Glomerular visceral epithelial cell (primary cell): ENCODE measurements around the gene ARHGAP33.

Experiments used
- DNase-seq: peaks from one replicate; pipeline ENCODE4 v3.0.0-alpha.2; 2016; ENCODE audit errors: extremely low spot score

Gene ARHGAP33

DNA sequence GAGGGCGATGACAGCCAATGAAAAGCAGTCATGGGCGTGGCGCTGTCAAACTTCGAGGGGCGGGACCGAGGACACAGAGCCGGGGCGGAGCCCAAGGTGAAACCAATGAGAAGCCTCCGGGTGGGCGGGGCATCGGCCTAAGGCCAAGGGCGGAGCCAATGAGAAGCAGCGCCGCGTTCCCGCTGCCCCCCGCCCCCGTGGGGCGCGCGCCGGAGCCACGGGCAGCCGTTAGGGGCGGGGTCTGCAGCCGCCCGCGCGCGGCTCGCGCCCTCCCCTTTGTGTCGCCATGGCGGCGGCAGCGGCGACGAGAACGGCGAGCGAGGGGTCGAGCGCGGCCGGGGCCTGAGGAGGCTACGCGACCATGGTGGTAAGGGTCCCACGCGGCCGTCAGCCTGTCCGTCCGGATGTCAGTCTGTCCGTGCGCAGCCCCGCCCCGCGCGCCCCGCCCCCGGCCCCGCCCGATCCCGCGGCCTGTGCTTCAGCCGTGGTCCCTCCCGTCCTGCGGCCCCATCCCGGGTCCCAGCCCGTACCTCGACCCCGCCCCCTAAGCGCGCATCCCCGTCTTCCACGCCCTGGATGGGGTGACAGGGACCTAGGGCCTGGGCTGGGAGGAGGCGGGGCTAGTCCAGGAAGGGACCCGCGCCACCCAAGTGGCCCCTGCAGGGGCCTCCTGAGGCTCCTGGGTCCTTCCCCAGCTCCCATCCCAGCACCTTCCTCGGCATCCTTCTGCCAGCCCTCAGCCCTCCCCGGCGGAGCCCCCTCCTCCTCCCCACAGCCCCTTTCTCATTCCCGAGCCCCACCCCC lies at the start of gene ARHGAP33:
Gene ARHGAP33, plus strand, starts transcription at position 267 of the 804 bp plus-strand sequence. Its CDS starts 95 bp downstream, at position 362.
- DNase-seq, result peak; percentile 98

- DNase-seq, result no peak
These were observed 48.1 kb upstream of the ARHGAP33 start for GRCh38 chr19:35727053-35727955.

GRCh38 chr19:35727956-35728706 lies 47.2 kb upstream of the ARHGAP33 start:
- DNase-seq, result no peak

DNA sequence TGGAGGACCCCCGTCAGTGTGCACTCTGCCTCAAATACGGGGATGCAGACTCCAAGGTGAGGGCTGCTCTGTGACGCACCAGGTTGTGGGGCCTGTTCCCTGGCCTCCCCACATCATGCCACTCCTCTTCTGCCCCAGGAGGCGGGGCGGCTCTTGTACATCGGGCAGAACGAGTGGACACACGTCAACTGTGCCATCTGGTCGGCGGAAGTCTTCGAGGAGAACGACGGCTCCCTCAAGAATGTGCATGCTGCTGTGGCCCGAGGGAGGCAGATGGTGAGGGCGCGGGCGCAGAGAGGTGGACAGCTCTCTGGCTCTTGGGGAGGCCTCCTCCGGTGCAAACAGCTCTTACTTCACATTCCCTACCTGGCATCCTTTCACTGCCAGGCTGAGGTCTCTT lies 46.3 kb upstream of the ARHGAP33 start:
- no peak for DNase-seq

- DNase-seq, result no peak
These were observed 45.6 kb upstream of the ARHGAP33 start for GRCh38 chr19:35729763-35730162.

- no peak for DNase-seq
These were observed 45.0 kb upstream of the ARHGAP33 start for GRCh38 chr19:35730326-35730725.

- DNase-seq, result no peak
These were observed 44.0 kb upstream of the ARHGAP33 start for GRCh38 chr19:35731353-35731752.

GRCh38 chr19:35731779-35732405 lies 43.5 kb upstream of the ARHGAP33 start:
- no peak for DNase-seq

- DNase-seq, result no peak
These were observed 42.7 kb upstream of the ARHGAP33 start for GRCh38 chr19:35732540-35733179.

- DNase-seq, result no peak
These were observed 41.9 kb upstream of the ARHGAP33 start for GRCh38 chr19:35733180-35734125.

- no peak for DNase-seq
These were observed 41.1 kb upstream of the ARHGAP33 start for GRCh38 chr19:35734273-35734672.

GRCh38 chr19:35734889-35735288 lies 40.5 kb upstream of the ARHGAP33 start:
- DNase-seq, result no peak

DNA sequence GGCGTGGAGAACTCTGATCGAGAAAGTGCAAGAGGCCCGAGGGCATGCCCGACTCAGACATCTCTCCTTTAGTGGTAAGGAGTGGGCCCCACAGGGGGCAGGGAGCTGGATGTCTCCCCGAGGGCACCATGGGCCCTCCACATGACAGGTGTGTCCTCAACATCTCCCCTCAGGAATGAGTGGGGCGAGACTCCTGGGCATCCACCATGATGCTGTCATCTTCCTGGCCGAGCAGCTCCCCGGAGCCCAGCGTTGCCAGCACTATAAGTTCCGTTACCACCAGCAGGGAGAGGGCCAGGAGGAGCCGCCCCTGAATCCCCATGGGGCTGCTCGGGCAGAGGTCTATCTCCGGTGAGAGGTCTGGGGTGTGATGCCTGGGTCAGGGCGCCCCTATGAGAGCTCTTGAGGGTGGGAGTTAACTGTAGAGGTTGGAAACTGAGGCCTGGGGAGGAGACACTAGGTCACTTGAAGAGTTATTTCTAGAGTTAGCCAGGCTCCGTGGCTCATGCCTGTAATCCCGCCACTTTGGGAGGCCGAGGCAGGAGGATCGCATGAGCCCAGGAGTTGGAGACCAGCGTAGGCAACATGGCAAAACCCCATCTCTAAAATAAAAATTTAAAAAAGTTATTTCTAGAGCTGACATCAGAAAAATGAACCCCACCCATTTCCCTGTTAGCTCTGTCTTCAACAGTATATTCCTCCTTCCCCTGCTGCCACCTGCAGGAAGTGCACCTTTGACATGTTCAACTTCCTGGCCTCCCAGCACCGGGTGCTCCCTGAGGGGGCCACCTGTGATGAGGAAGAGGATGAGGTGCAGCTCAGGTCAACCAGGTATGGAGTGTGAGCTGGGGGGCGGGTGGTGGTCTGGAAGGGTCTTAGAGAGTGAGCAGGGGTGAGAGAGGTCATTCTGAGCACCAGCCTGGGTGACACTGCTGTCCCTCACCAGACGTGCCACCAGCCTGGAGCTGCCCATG lies 38.2 kb upstream of the ARHGAP33 start:
- DNase-seq, result no peak

GRCh38 chr19:35738021-35738886 lies 37.1 kb upstream of the ARHGAP33 start:
- no peak for DNase-seq

- no peak for DNase-seq
These were observed 36.5 kb upstream of the ARHGAP33 start for GRCh38 chr19:35738887-35739229.

DNA sequence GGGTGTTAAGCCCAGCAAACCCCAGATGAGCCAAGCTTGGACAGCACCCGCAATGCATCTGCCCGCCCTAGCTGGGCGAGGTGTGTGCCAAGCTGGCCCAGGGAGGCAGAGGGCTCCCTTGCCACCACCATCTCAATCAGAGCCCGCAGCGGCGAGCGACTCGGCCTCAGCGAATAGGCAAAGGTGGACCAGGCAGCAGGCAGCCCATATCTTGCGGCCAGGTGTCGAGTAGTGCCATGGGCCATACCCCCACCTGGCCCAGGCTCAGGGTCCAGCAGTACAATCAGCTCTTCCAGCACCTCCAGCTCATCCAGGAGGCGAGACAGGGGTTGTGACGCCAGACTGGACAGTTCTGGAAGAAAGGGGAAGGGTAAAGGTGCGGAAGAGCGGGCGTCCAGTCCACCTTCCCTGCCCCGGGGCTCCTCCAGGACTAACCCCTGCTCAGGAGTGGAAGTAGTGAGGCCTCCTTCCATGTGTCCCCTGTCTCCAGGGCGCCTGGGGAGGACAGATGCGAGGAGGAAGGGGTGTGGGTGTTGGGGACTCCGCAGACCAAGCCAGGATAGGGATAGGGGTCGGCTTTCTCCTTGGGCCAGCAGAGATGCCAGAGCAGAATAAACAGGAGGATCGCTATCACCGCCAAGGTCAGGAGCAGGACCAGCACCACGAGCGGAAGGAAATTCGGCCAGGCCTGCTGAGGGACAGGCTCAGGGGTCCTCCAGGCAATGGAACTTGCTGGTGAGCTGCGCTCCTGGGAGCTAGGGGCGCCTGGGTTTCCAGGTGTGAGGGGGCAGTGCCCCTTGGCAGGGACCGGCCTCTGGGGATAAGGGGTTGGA lies 35.9 kb upstream of the ARHGAP33 start:
- no peak for DNase-seq

GRCh38 chr19:35740108-35740422 lies 35.3 kb upstream of the ARHGAP33 start:
- no peak for DNase-seq
